Mammary epithelial cell (primary cell): Measurements from ENCODE around the gene RBP2.

ENCODE experiments used
- CTCF ChIP-seq, 2 donors: IDR thresholded peaks in 1 of 2; conservative IDR thresholded peaks in 1 of 2; 2 replicates each; pipeline ENCODE4 v1.5.1; 2011 to 2012; ENCODE audit warnings: inconsistent platforms in 2 of 2, low read length in 2 of 2, mild to moderate bottlenecking in 2 of 2, control low read depth in 1 of 2, low read depth in 1 of 2; ENCODE audit not compliant: insufficient read depth in 1 of 2; ENCODE audit errors: extremely low read depth in 1 of 2
- EZH2 ChIP-seq: IDR thresholded peaks from 2 replicates; pipeline ENCODE4 v1.6.1; 2012; ENCODE audit warnings: low read length, inconsistent platforms, borderline replicate concordance

GRCh38 chr3:139421040-139421439 lies 55.3 kb downstream of the RBP2 start:
- TF ChIP-seq CTCF (conservative IDR thresholded peaks at IDR 0.05 in 1 of 2, IDR thresholded peaks at IDR 0.05 in 1 of 2; ENCODE audit: extremely low read depth in 1 of 2, insufficient read depth in 1 of 2, low read depth in 1 of 2, low read length in 2 of 2) (no peak), EZH2 (no peak)
